GM12875 (cell line): ENCODE data around the gene ZCCHC7.

ENCODE experiments used
- H3K4me3 ChIP-seq: one replicate; pipeline ENCODE4 v1.5.1; 2011; ENCODE audit warnings: low read depth, low read length, control low read depth
- CTCF ChIP-seq: IDR thresholded peaks from 2 replicates; pipeline ENCODE4 v1.5.1; 2011; ENCODE audit warnings: low read depth, mild to moderate bottlenecking, control low read depth, inconsistent platforms, low read length, moderate library complexity, borderline replicate concordance; ENCODE audit not compliant: insufficient read depth

The ZCCHC7 gene

GRCh38 chr9:37273595-37273994 lies 153.2 kb downstream of the ZCCHC7 start:
- TF ChIP-seq CTCF = no peak
- H3K4me3 ChIP-seq = no peak overlapping the region

GRCh38 chr9:37281541-37281940 lies 161.2 kb downstream of the ZCCHC7 start:
- H3K4me3 ChIP-seq = no peak overlapping the region
- no peak for TF ChIP-seq CTCF

- TF ChIP-seq CTCF = no peak
- no peak overlapping the region for H3K4me3 ChIP-seq
Observed at GRCh38 chr9:37283730-37284325, 163.5 kb downstream of the ZCCHC7 start.

GRCh38 chr9:37284636-37285035 lies 164.3 kb downstream of the ZCCHC7 start:
- H3K4me3 ChIP-seq = peak overlapping the region; percentile 21
- no peak for TF ChIP-seq CTCF

GRCh38 chr9:37286530-37287175 lies 166.3 kb downstream of the ZCCHC7 start:
- TF ChIP-seq CTCF = no peak
- H3K4me3 ChIP-seq = no peak overlapping the region

GRCh38 chr9:37287317-37287716 lies 166.9 kb downstream of the ZCCHC7 start:
- H3K4me3 ChIP-seq = no peak overlapping the region

More at GRCh38 chr9:37287317-37287716, 166.9 kb downstream of the ZCCHC7 start:
- no peak for TF ChIP-seq CTCF
